ENCODE measurements around the gene AP2M1.

Gene AP2M1

GRCh38 chr3:184229394-184230080, 54.9 kb downstream of the AP2M1 start, which contains the start of gene VWA5B2:
VWA5B2 (plus strand) TSS chr3:184229585; CDS start chr3:184230529, 944 bp downstream.
- FAIRE-seq = no peak

GRCh38 chr3:184230081-184230602, 55.5 kb downstream of the AP2M1 start:
- no peak for FAIRE-seq

- no peak for FAIRE-seq
Measured at GRCh38 chr3:184230603-184231528, 56.2 kb downstream of the AP2M1 start.

- FAIRE-seq = no peak
Measured at GRCh38 chr3:184231671-184232070, 57.0 kb downstream of the AP2M1 start.

GRCh38 chr3:184233127-184233843, 58.6 kb downstream of the AP2M1 start:
- no peak for FAIRE-seq

Data from endometrium (tissue), 2 donors.